ENCODE measurements around the gene CCDC195. TPM values are rescaled to one million over a fixed set of nuclear protein-coding genes. Genes with fewer than 3 reads are reported as not detected.

CCDC195 gene
- total RNA-seq, 1 donor from 2014 or later: not detected

- H3K27ac Mint-ChIP-seq (ENCODE audit: unreplicated experiment): no peak overlapping the region
- H3K27me3 Mint-ChIP-seq (ENCODE audit: low read depth): no peaks in the 10 kb centered on the region
- peaks cover 15% of the 10 kb centered on the region for H3K9me3 Mint-ChIP-seq (ENCODE audit: low read depth)
- H3K4me1 Mint-ChIP-seq (ENCODE audit: low read depth): no peaks in the 10 kb centered on the region
- no peak overlapping the region for H3K4me3 Mint-ChIP-seq (ENCODE audit: unreplicated experiment)
- no peak for DNase-seq (ENCODE audit: low spot score)
- TF ChIP-seq CTCF (IDR thresholded peaks at IDR 0.05): no peak
- peaks cover 3% of the 10 kb centered on the region for H3K36me3 Mint-ChIP-seq (ENCODE audit: low read depth)
Measured at GRCh38 chr2:224658780-224659405, 57.3 kb downstream of the CCDC195 start.

GRCh38 chr2:224657349-224657748 is 58.8 kb downstream of the CCDC195 start:
- Mint-ChIP-seq H3K27ac (ENCODE audit: unreplicated experiment) (no peak overlapping the region), H3K36me3 (ENCODE audit: low read depth) (no peaks in the 10 kb centered on the region), H3K9me3 (ENCODE audit: low read depth) (peaks cover 8% of the 10 kb centered on the region), H3K4me3 (ENCODE audit: unreplicated experiment) (no peak overlapping the region), H3K27me3 (ENCODE audit: low read depth) (peaks cover 1% of the 10 kb centered on the region), H3K4me1 (ENCODE audit: low read depth) (no peaks in the 10 kb centered on the region)
- no peak for DNase-seq (ENCODE audit: low spot score)
- no peak for TF ChIP-seq CTCF (IDR thresholded peaks at IDR 0.05)

GRCh38 chr2:224655006-224655537 is 61.1 kb downstream of the CCDC195 start:
- Mint-ChIP-seq H3K4me3 (ENCODE audit: unreplicated experiment) (no peak overlapping the region), H3K36me3 (ENCODE audit: low read depth) (no peaks in the 10 kb centered on the region), H3K9me3 (ENCODE audit: low read depth) (peaks cover 4% of the 10 kb centered on the region), H3K4me1 (ENCODE audit: low read depth) (no peaks in the 10 kb centered on the region), H3K27me3 (ENCODE audit: low read depth) (peaks cover 1% of the 10 kb centered on the region), H3K27ac (ENCODE audit: unreplicated experiment) (no peak overlapping the region)
- TF ChIP-seq CTCF (IDR thresholded peaks at IDR 0.05): no peak
- no peak for DNase-seq (ENCODE audit: low spot score)

Other genes with a start within 250 kb of the CCDC195 start
- gene CUL3, start 131.0 kb downstream of the CCDC195 start, total RNA-seq: 65.6 to 75.1 TPM (median 70.6 TPM) in 3 replicates